GM23338 (cell line): ENCODE measurements around the gene ZNF335.

Experiments
- CREB1 ChIP-seq: fragments of 250-450 bp; sonication (Bioruptor Pico); IDR thresholded peaks from 2 replicates; pipeline ENCODE4 v1.5.0; 2020; ENCODE audit warnings: low read depth, mild to moderate bottlenecking, moderate library complexity
- EZH2 ChIP-seq: fragments of 200-600 bp; sonication (generic); IDR thresholded peaks from one replicate; pipeline ENCODE4 v1.8.0; 2017; ENCODE audit warnings: antibody characterized with exemption, mild to moderate bottlenecking, low read depth; ENCODE audit not compliant: unreplicated experiment
- EZH2phosphoT487 ChIP-seq: fragments of 200-600 bp; sonication (generic); IDR thresholded peaks from one replicate; pipeline ENCODE4 v1.8.1; 2018; ENCODE audit warnings: antibody characterized with exemption; ENCODE audit not compliant: unreplicated experiment
- JUNB ChIP-seq: IDR thresholded peaks from one replicate; pipeline ENCODE4 v1.6.1; 2016; ENCODE audit warnings: antibody characterized with exemption; ENCODE audit not compliant: unreplicated experiment
- POLR2AphosphoS5 ChIP-seq: IDR thresholded peaks from 2 replicates; pipeline ENCODE4 v1.6.1; 2016; ENCODE audit warnings: antibody characterized with exemption, low read depth
- ZNF114 ChIP-seq: fragments of 250-450 bp; sonication (Bioruptor Pico); IDR thresholded peaks from 2 replicates; pipeline ENCODE4 v1.5.0; 2020; ENCODE audit warnings: mild to moderate bottlenecking, moderate library complexity
- ZNF331 ChIP-seq: fragments of 250-450 bp; sonication (Bioruptor Pico); IDR thresholded peaks from 2 replicates; pipeline ENCODE4 v1.5.0; 2020; ENCODE audit warnings: low read depth, mild to moderate bottlenecking, moderate library complexity
- TF ChIP-seq, protein P1 (sequence below), 2 experiments: fragments of 200-600 bp in 1 of 2; sonication (generic) in 1 of 2; conservative IDR thresholded peaks; 2 replicates each; pipeline versions ENCODE4 v1.5.1 to v1.6.1; 2016 to 2017; ENCODE audit warnings: antibody characterized with exemption in 2 of 2, low read depth in 2 of 2, mild to moderate bottlenecking in 2 of 2, moderate library complexity in 1 of 2
- TF ChIP-seq, protein P2 (sequence below): IDR thresholded peaks from one replicate; pipeline ENCODE4 v1.6.1; 2018; ENCODE audit warnings: antibody characterized with exemption; ENCODE audit not compliant: unreplicated experiment
- TF ChIP-seq, protein P3 (sequence below): IDR thresholded peaks from 2 replicates; pipeline ENCODE4 v1.6.1; 2016; ENCODE audit warnings: antibody characterized with exemption

DNA sequence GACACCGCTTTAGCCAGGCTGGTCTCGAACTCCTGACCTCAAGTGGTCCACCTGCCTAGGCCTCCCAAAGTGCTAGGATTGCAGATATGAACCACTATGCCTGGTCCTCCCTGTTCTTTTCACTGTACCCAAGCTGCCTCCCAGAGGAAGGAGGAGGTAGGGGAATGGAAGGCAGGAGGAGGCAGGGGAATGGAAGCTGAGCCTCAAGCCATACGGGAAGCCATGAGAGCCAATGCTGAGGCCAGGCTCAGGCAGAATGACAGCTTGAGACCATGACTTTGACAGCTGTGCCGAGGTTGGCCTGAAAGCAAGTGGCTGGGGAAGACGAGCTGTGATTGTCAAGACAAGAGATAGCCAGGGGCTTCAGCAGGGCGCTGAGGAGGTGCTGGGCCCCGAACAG lies 13.6 kb upstream of the ZNF335 start:
- TF ChIP-seq, protein P1, sequence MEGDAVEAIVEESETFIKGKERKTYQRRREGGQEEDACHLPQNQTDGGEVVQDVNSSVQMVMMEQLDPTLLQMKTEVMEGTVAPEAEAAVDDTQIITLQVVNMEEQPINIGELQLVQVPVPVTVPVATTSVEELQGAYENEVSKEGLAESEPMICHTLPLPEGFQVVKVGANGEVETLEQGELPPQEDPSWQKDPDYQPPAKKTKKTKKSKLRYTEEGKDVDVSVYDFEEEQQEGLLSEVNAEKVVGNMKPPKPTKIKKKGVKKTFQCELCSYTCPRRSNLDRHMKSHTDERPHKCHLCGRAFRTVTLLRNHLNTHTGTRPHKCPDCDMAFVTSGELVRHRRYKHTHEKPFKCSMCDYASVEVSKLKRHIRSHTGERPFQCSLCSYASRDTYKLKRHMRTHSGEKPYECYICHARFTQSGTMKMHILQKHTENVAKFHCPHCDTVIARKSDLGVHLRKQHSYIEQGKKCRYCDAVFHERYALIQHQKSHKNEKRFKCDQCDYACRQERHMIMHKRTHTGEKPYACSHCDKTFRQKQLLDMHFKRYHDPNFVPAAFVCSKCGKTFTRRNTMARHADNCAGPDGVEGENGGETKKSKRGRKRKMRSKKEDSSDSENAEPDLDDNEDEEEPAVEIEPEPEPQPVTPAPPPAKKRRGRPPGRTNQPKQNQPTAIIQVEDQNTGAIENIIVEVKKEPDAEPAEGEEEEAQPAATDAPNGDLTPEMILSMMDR (conservative IDR thresholded peaks at IDR 0.05; ENCODE audit: low read depth in 2 of 2) = peak in 1 of 2 experiments; percentile 58; a peak in 3 of 4 replicates
- TF ChIP-seq CREB1 (CRISPR knock-in tag) (no peak), EZH2 (no peak), POLR2AphosphoS5 (no peak), EZH2phosphoT487 (no peak), JUNB (no peak), ZNF331 (no peak), ZNF114 (no peak)
- TF ChIP-seq, protein P2, sequence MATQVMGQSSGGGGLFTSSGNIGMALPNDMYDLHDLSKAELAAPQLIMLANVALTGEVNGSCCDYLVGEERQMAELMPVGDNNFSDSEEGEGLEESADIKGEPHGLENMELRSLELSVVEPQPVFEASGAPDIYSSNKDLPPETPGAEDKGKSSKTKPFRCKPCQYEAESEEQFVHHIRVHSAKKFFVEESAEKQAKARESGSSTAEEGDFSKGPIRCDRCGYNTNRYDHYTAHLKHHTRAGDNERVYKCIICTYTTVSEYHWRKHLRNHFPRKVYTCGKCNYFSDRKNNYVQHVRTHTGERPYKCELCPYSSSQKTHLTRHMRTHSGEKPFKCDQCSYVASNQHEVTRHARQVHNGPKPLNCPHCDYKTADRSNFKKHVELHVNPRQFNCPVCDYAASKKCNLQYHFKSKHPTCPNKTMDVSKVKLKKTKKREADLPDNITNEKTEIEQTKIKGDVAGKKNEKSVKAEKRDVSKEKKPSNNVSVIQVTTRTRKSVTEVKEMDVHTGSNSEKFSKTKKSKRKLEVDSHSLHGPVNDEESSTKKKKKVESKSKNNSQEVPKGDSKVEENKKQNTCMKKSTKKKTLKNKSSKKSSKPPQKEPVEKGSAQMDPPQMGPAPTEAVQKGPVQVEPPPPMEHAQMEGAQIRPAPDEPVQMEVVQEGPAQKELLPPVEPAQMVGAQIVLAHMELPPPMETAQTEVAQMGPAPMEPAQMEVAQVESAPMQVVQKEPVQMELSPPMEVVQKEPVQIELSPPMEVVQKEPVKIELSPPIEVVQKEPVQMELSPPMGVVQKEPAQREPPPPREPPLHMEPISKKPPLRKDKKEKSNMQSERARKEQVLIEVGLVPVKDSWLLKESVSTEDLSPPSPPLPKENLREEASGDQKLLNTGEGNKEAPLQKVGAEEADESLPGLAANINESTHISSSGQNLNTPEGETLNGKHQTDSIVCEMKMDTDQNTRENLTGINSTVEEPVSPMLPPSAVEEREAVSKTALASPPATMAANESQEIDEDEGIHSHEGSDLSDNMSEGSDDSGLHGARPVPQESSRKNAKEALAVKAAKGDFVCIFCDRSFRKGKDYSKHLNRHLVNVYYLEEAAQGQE = no peak
- TF ChIP-seq, protein P3, sequence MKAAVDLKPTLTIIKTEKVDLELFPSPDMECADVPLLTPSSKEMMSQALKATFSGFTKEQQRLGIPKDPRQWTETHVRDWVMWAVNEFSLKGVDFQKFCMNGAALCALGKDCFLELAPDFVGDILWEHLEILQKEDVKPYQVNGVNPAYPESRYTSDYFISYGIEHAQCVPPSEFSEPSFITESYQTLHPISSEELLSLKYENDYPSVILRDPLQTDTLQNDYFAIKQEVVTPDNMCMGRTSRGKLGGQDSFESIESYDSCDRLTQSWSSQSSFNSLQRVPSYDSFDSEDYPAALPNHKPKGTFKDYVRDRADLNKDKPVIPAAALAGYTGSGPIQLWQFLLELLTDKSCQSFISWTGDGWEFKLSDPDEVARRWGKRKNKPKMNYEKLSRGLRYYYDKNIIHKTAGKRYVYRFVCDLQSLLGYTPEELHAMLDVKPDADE = no peak
